22Rv1 (cell line): Measurements from ENCODE around the gene SPRY4.

Experiments
- H3K27ac ChIP-seq: fragments of 450-650 bp; 2 replicates; pipeline ENCODE4 v1.5.1; 2017
- ZFX ChIP-seq: fragments of 450-650 bp; IDR thresholded peaks from 2 replicates; pipeline ENCODE4 v1.6.1; 2017; ENCODE audit warnings: antibody characterized with exemption, borderline replicate concordance
- TF ChIP-seq, protein P1 (sequence below): fragments of 450-650 bp; IDR thresholded peaks from 2 replicates; pipeline ENCODE4 v1.5.1; 2017; ENCODE audit warnings: mild to moderate bottlenecking

The SPRY4 gene

DNA sequence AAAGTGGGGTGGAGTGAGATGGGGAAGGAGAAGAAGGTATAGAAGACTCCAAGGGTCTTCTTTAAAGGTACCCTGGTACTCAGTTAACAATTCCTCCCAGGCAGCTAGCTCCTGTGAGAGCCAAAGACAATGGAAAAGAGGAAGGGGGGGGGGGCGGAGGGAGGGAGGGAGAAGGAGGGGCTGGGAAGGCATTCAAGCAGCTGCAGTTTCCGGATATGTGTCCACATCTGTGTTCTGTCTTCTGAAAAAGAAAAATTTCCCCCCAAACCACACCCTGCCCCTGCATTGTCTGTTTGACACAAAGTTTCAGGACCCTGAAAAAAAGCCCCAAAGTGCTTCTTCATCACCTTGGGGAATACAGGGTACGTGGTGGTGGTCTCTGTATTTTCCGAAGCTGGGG lies 11.1 kb downstream of the SPRY4 start:
- TF ChIP-seq, protein P1, sequence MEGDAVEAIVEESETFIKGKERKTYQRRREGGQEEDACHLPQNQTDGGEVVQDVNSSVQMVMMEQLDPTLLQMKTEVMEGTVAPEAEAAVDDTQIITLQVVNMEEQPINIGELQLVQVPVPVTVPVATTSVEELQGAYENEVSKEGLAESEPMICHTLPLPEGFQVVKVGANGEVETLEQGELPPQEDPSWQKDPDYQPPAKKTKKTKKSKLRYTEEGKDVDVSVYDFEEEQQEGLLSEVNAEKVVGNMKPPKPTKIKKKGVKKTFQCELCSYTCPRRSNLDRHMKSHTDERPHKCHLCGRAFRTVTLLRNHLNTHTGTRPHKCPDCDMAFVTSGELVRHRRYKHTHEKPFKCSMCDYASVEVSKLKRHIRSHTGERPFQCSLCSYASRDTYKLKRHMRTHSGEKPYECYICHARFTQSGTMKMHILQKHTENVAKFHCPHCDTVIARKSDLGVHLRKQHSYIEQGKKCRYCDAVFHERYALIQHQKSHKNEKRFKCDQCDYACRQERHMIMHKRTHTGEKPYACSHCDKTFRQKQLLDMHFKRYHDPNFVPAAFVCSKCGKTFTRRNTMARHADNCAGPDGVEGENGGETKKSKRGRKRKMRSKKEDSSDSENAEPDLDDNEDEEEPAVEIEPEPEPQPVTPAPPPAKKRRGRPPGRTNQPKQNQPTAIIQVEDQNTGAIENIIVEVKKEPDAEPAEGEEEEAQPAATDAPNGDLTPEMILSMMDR: no peak
- no peak for TF ChIP-seq ZFX
- H3K27ac ChIP-seq: no peak overlapping the region

DNA sequence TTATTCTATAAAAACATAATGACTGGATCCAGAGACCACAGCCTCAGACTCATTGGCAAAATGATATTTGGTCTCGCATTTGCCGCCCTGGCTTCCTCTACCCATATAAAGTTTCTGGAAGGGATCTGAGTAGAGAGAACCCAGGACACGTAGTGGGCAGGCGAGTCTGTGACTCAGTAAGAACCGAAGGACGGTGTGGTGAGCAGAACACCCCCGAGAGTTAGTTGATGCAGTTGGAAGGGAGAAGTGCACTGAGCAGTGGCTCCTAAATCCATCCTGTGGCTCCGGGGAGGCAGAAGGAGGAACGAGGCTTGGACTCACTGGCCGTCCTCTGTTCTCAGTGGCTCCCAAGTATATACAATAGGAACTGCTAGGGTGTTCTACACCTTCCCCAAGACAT lies 11.5 kb downstream of the SPRY4 start:
- no peak for TF ChIP-seq ZFX
- TF ChIP-seq, protein P1: no peak
- no peak overlapping the region for H3K27ac ChIP-seq

DNA sequence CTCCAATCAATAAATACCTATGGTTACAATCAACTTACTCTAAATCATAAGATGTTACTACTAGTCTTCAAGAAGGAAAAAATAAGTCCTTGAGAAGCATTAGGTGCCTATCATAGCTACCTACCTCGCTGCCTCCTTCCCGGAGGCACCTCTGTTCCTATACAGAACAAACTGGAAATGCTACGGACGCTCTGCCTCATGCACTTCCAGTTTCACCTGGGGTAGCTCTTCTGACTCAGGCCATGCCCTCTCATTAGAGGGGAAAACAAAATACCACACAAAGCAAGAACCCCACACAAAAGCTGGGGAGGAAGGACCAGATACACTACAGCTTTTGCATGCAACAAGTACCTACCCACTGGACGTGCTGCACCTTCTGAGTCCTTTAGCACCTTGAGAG lies 12.4 kb downstream of the SPRY4 start:
- H3K27ac ChIP-seq: no peak overlapping the region
- TF ChIP-seq, protein P1: no peak
- no peak for TF ChIP-seq ZFX

DNA sequence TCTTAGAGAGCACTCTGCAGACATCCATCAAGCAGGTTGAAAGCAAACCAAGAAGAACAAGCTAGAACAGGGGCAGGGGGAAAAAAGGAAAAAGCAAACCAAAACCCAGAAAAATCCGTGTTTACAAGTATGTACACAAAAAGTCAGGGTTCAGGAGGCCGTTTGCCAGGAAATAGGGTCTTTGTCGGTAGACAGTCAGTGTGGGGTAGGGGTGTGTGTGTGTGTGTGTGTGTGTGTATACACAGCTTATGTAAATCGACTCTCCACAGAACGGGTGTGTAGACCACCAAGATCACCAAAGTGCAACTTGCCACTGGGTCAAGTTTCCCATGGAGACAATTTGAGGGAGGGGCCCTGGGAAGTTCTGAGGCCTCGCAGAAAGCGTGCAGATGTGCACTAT lies 13.1 kb downstream of the SPRY4 start:
- H3K27ac ChIP-seq: no peak overlapping the region
- TF ChIP-seq, protein P1: no peak

DNA sequence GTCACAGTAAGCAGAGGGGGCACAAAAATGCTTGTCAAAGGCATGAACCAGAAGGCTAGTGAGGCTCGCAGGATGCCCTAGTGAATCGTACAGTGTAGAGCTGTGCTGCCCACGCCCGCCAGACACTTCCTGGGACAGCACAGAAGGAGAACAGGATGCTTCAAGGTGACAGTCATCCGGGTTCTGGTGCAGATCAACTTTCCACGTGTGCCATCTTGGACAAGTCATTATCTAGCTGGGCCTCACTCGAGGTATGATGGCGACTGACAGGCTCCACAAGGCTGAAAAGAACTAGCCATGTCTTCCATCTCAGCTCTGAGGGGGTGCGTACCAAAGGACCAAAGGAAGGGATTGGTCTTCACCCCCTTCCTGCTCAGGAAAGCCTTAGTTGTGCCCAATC lies 14.0 kb downstream of the SPRY4 start:
- TF ChIP-seq, protein P1: no peak
- no peak for TF ChIP-seq ZFX
- no peak overlapping the region for H3K27ac ChIP-seq

DNA sequence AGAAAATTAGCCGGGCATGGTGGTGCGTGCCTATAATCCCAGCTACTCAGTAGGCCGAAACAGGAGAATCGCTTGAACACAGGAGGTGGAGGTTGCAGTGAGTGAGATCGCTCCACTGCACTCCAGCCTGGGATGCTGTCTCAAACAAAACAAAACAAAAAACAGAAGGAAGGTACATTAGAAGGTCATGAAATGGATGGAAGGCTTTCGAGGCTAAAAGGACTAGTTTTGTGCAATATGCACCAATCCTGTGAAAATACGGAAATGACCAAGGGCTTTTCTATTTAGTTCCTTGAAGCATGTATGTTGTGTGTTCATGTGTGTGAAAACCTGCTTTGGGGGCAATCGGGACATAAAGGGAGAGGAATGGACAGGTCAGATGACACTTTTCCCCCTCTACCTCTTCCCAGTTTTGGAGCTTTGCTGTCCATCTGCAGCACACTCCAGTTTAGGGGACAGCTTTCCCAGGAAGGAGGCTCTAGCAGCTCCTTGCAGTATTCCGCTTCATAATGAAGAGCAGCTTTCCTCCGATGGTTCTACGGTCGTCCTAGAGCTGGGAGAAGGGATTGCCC lies 15.0 kb downstream of the SPRY4 start:
- no peak overlapping the region for H3K27ac ChIP-seq
- TF ChIP-seq ZFX: no peak
- TF ChIP-seq, protein P1: no peak

DNA sequence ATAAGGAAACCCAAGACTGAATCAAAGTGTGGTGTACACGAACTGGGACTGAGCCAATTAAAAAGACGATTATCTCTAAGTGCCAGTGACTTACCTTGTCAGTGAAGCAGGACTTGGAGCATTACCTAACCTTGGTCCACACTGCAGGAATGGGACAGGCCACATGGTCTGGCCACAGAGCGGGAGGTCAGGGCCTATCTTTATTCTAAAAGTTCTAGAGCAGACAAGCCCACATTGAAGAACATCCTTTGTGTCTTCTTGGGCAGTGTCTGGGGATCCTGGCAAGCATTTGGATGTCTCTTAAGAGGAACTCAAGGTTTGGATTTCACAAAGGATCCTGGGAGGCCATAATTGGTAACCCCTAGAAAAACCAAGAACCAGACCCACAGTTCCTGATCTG lies 16.5 kb downstream of the SPRY4 start:
- no peak overlapping the region for H3K27ac ChIP-seq
- TF ChIP-seq, protein P1: no peak
- TF ChIP-seq ZFX: no peak
